CD4-positive, alpha-beta T cell treated with Interleukin-4 for 4 hours (primary cell): Measurements from ENCODE around the gene RSAD1.
"Not testable (repeated sequence)": the region's sequence is repeated elsewhere in the genome, so short reads cannot be mapped to it uniquely, and the experiment has no call there.

ENCODE experiments used
- DNase-seq: peaks from one replicate; pipeline ENCODE4 v3.0.0-alpha.2; 2020

RSAD1 gene

DNA sequence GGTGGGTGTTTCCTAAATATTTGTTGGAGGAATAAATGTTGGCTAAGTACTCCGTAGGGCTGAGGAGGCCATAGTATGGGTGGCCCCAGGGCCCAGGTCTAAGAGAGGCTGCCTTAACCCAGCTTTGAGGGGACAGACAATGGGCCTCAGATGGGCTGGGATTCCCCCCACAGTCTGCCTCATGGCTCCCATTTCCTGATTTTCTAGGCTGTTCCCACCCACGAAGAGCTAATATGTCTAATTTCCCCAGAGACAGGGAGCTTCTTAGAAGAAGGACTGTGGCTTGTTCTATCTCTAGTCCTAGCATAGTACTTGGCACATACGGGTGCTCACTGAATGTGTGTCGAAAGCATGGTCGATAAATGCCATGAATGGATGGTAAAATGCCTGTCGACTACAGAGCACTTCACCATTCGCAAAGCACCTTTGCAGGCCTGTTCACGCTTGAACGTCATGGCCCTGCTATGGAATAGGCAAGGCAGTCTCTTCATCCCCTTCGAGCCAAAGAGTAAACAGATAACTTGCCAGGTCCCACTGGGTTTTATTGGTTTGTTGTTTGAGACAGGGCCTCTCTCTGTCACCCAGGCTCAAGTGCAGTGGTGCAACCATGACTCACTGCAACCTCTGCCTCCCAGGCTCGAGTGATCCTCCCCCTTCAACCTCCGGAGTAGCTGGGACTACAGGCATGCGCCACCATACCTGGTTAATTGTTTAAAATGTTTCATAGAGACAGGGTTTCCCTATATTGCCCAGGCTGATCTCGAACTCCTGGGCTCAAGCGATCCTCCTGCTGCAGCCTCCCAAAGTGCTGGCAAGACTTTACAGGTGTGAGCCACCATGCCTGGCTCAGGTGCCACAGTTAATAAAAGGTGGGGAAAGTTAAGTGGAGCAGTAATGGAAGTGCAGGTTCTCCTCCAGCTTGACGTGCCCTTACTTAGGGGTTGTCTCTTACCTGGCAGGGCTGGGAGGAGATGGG is 19.7 kb upstream of the RSAD1 start:
- no peak for DNase-seq

DNA sequence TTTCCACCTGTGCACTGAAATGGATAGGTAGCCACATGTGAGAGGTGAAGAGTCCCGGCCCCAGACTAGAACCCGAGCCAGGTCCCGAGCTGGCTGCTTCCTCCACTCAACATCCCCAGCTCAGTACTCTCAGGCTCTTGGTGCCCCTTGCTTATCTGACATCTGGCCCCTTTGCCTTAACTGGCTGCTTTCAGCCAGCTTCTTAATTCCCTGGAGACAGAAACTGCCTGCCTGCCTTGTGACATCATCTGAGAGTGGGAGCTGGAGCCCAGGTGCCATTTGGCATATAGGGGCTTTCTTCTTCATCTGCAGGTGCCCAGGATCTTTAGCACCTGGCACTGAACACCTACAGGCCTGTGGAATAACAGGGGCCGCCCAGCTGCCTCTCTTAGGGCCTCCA is 18.9 kb upstream of the RSAD1 start:
- DNase-seq = no peak

DNA sequence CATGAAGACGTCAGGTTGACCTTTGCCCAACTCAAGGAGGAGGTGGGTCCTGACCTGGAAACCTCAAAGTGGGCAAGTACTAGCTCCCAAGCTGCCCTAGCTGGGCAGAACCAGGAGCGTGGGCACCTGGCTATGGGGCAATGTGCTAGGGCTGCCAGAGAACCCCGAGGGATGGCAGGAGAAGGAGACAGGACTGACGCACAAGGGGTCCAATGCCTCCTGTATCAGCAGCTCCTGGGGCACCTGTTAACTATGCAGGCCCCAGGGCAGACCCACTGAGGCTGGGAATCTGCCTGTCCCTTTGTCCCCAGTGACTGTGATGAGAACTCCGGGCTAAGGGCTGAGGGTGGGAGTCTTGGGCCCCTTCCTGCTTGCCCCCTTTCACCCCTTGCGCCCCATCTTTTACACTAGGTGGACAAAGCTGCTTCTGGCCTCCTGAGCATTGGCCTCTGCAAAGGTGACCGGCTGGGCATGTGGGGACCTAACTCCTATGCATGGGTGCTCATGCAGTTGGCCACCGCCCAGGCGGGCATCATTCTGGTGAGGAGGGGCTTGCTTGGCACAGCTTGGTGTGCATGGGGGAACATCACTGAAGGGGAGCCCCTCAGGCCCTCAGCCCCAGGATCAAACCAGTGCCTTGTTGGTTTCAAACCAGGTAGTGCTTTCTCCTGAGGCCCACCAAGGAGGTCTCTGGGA is 17.7 kb upstream of the RSAD1 start:
- DNase-seq = no peak

DNA sequence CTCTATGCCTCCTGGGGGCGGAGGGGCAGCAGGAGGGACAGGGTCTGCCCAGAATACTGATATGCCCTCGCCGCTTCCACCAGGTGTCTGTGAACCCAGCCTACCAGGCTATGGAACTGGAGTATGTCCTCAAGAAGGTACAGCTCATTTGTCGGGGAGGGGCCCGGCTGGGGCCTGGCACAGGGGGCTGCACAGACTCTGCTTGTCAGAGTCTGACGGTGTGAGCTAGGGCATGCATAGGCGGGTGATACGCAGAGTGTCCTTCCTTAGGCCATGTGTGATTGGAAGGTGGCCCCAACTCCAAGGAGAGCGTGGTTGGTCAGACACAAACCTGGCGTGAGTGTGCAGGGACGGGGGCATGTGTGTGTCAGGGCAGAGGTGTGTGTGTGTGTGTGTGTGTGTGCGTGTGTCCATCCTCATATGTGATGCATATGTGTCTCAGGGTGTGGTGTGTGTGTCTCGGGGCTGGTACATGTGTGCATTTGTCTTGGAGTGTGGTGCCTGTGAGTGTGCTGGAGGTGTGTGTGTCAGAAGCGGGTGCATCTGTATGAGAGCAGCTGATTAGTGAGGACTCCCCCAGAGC is 17.0 kb upstream of the RSAD1 start:
- DNase-seq = no peak

DNA sequence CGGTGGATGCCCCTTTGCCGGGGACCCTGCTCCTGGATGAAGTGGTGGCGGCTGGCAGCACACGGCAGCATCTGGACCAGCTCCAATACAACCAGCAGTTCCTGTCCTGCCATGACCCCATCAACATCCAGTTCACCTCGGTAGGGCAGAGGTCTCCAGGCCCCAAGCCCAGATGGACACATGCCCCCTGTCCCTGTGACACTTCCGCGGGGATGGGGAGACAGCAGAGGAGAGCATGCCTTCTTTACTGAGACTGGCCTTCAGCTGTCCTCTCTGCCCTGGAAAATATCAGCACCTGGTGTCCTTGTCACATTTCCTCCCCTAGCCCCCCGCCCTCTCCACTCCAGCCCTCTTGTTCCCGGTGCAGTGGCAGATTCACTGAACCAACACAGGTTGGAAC is 16.2 kb upstream of the RSAD1 start:
- no peak for DNase-seq

DNA sequence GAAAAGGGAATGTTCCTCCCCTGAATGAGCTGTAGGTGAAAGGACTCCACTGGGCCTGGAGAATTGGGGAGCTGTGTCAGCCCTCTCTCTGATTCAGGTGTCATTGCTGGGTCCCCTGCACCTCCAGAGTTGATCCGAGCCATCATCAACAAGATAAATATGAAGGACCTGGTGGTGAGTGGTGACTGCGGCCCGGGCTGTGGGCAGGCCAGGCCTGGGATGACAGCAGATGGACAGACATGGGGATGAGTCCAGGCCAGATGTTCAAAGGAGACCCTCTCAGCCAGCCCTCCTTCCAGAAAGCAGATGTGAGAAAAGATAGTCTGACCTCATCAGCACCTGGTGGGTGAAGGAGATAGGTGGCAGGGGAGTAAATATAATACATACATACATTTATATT is 14.5 kb upstream of the RSAD1 start:
- DNase-seq = no peak

DNA sequence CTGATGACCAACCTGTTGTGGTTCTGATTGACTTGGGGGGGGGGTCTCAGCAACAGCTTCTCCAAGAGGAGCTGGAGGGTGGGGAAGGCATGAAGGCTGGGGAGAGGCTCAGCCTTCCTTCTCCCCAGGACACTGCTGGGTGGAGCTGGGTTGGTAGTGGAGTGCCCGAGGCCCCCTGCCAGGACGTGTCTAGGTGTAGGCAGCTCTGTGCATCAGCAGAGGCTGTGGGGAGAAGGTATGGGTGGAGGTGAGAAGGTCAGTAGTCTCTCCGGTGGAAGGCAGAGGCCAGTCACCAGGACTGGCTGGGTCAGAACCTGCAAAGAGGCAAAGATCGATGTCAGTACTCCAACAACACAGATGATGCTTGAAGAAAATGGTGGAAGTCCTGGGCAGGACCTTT is 13.9 kb upstream of the RSAD1 start:
- no peak for DNase-seq

DNA sequence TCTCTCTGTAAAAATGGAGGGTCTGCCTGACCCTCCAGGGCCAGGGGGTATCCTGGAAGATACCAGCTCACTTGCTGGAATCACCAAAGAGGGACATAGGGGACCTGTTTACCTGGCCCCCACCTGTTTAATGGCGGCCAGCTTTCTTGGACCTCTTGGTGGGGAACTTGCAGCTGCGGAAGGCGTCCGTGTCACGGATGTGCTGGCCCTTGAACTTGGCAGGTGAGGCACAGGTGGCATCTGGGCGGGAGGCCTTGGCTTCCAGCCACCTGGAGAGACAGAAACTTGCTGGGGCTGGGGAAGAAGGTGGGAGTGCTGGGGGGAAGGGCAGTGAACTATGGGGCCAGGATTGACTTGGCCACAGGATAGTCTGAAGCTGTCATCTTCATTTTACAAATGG is 13.5 kb upstream of the RSAD1 start:
- no peak for DNase-seq

DNA sequence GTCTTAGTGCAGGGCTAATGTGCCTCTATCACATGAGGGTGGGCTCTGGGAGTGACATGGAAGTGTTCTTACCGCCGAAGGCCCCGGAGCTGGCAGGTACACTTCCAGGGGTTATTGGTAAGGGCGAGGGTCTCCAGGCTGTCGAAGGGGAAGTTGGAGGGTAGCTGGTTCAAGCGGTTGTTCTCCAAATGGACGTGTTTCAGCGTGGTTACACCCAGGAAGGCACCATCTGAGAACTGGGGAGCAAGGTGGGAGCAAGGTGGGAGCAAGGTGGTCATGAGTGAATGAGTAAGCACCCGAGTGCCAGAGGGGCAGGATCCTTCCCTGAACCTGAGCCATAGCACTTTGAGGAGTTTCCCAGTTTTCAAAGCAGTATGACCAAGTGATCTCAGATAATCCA is 13.0 kb upstream of the RSAD1 start:
- no peak for DNase-seq

DNA sequence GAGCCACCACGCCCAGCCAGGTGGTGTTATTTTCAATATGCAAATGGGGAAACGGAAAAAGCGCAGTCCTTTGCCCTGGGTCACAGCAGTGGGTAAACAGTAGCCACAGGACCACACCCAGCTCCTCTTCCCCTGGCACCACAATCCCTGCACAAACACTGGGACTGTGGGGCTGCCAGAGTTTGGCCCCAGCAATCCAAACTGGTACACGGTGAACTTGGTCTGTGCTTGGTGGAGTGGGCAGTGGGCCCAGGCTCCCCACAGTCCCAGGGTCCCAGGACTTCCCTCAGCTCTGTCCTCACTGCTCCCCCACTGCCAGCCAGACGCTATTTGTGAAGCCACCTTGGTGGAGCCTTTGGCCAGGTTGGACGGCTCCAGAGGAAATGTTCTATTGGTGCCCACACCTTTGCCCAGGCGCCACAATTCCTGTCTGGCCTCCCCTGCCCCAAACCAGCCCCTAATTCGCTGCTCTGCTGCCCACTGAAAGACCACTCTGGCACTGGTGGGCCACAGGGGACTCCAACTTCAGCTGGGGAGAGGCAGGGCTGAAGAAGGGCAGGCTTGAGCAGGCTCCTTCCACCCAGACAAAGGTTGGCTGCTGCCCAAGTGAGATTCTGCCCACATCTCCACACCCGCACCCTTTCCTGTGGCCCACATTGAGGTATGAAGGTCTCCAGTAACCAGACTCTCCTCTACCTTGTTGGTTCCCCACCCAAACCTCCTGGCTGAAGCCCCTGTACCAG is 12.1 kb upstream of the RSAD1 start:
- no peak for DNase-seq

DNA sequence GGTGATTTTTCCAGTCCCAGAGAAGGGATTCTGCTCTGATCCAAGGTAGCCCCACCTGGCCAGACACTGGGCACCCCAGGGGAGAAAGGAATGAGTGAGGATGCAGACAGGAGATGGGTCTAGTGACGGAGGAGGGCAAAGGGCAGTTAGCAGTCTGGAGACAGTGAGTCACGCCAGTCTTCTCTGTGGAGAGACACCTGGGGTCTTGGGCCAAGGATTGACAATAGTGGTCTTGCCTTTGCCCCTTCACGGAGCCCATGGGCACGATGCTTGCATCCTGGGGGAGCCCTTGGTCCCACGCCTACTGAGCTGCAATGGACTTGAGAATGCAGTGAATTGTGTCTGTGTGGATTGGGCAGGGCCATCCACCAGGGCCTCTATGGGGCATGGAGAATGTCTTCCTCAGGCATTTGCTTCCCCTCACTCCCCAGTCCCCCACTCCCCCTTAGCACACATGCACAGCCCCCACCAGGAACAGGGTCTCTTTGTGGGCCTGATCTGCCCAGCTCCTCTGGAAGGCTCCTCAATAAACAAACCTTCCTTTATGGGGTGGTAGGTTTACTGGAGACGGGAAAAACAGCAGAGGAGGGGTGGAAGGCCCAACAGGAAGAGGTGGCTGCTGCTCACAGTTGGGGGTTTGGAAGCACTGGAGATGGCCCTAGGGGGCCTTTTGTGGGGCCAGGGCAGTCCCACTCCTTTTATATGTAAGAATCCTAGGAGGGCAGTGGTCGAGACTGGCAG is 11.4 kb upstream of the RSAD1 start:
- no peak for DNase-seq

DNA sequence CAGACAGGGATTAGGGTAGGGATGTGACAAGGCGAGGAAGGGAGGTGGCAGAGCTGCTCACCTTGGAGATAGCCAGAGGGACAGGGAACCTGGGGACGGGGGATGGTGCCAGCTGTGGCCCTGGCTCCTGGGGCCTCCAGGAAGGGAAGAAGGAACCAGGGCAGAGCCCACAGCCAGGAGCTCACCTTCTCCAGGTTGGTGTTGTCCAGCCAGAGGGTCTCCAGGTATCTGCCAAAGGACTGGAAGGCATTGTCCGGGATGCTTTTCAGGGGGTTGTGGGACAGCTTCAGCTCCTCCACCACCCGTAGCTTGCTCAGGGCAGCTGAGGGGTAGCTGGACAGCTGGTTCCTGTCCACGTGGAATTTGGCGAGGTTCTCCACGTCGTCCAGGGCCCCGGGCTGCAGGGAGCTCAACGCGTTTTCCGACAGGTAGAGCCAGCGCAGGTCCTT is 10.8 kb upstream of the RSAD1 start:
- DNase-seq = no peak

DNA sequence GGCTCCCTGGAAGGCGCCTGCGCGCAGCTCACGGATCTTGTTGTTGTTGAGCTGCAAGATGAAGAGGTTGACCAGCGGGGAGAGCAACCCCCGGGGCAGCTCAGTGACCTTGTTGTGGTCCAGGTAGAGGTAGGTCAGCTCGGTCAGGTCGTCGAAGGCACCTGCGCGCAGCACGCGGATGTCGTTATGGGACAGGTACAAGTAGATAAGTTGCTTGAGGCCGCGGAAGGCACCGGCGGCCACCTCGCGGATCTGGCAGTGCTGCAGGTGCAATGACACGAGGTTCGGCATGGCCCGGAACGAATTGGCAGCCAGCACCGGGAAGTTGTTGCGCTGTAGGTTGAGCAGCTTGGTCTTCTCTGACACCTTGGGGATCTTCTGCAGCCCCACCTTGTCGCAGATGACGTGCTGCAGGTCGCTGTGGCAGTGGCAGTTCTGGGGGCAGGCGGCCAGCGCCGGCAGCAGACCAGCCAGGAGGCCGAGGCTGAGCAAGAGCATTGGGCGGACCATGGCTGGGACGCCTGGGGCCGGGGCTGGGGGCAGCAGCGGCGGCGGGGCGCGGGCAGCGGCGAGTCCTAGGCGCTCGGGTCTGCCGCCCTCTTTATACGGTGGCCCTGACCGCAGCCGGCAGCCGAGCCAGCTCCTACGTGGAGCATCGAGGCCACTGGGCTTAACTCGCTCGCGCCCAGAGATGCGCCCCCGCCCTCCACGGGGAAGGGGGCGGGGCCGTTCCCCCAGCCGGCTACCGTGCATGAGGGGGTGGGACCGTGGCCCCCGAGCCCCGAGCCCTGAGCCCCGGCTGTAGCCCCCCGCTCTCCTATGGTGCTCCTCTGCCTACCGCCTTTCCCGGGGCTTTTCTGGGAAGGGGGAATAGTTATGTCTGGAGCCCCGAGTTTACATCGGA is 10.1 kb upstream of the RSAD1 start, which contains the start of gene CHAD:
TSS of gene CHAD (minus strand) at position 577 of the 904 bp plus-strand sequence. CDS start at position 510, 67 bp downstream.
- no peak for DNase-seq

DNA sequence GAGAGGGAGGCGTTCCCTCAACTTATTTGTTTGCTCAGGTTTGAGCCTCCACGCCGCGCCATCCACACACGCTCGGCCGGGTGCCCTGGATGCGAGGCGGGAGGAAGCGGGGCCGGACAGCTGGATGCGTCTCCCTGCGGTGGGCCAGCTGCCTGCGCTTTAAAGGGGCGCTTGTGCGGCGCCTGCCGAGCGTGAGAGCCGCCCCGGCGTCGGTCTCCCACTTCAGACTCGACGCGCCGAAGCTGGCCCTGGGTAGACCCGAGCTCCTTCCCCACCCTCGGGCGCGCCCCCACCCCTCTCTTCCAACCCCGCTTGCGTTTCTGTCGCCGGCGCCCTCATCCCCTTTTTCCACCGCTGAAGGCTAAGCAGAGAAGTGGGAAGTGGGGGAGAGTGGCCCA is 9.5 kb upstream of the RSAD1 start:
- DNase-seq = no peak

DNA sequence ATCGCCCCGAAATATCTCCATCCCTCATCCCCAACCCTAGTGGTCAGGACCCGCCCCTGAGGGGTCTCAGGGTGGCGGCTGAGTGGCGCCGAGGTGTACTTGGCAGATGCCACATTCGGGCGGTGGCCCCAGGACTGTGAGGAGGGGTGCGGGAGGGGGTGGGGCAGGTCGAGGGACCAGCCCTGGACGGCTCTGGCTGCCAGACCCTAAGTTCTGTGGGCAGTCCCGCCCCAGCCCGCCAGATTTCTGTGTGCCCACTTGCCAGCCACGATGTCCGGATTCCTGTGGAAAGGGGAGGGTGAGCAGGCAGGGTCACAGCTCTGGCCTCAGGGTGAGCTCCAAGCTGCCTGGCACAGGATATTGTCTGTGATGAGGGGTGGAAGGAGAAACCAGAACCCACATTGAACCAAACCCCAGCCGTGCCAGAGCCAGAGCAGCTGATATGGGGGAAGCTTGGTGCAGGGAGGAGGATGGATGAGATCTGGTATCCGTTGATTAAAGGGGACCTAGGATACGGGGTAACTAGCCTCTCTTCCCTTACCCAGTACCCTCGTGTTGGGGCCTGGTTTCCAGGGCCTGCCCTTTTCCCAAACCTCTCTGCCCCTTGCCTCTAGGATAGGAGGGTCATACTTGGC is 8.9 kb upstream of the RSAD1 start:
- no peak for DNase-seq

DNA sequence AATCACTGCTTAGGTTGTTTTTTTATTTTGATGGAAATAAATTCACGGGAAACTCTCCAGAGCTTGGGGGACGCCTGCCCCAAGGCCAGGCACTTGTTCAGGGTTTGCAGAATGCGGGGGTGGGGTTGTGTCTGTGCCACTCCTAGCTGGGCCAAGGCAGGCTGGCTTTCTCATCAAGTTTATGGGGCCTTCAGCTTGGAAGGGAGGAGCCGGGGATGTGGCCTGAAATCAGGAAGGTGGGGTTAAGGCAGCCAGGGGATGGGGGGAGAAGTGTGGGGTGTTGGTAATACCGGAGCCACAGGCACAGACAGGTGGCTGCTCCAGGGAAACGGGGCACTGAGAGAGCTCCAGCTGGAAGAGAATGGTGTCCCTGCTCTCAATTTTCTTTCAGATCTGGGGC is 8.2 kb upstream of the RSAD1 start:
- no peak for DNase-seq

DNA sequence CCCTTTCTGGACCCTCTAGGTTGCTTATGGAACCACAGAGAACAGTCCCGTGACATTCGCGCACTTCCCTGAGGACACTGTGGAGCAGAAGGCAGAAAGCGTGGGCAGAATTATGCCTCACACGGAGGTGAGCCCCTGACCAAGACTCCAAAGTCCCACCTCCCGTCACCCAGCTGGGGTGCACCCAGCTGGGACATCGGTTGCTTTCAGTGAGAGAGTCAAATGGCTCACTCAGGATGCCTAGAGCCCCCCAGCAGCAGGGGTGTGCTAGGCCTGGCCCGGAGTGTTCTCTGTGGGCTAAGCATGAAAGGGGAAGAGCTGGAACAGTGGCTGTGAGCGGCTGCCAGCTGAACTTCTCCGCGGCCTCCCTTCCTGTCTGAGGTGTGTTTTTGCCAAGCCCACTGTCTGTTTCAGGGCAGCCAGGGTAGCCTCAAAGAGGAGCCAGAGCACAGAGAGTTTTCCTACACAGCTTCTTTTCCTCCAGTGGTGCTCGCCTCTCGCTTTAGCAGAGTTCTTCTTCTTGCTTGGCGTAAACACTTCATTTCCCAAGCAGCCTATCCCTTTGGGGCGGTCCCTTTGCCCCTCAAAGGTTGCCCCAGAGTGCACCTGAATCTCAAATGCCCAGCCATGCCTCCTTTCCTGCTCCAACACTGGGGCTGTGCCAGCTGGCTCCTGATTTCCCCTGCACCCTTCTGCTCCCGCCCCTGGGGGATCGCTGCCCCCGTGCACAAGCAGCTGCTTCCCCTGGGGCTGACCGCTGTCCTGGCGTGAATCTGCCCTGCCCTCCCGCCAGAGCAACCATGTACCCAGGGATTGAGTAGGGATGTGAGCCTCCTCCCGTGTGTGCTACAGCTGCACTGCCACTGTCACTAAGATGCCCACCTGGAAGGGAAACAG is 7.4 kb upstream of the RSAD1 start:
- DNase-seq = no peak

DNA sequence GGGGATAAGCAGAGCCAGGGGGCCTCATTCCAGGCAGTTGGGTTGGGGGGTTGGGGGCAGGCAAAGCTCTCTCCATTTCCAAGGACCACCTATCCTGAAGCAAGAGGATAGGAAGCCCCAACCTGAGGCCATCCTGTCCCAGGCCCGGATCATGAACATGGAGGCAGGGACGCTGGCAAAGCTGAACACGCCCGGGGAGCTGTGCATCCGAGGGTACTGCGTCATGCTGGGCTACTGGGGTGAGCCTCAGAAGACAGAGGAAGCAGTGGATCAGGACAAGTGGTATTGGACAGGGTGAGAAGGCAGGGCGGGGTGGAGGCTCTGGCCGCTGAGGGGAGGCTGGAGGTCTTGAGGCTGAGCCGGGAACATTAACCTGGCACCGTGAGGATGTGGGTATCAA is 6.4 kb upstream of the RSAD1 start:
- DNase-seq = no peak

DNA sequence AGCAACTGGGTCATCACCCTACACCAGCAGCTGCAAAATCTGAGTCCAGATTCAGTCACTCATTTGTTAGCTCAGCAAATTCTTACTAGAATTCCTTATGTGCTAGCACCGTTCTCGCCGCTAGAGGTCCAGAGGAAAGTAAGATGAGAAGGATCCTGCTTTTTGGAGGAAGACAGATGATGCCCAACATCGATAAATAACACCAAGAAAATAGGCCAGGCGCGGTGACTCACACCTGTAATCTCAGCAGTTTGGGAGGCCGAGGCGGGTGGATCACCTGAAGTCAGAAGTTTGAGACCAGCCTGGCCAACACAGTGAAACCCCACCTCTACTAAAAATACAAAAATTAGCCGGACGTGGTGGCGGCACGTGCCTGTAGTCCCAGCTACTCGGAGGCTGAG is 5.9 kb upstream of the RSAD1 start:
- DNase-seq = not testable (repeated sequence)

DNA sequence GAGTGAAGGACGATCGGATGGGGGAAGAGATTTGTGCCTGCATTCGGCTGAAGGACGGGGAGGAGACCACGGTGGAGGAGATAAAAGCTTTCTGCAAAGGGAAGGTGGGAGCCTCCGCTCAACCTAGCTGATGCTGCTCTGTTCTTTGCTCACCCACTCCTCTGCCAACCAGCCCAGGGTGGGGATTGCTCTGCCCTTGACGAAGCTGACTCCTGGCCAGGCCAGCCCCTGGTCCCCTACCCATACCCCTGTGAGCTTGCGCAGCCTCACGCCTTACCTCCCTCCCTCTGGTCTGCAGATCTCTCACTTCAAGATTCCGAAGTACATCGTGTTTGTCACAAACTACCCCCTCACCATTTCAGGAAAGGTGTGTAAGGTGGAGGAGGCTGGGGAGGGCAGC is 4.8 kb upstream of the RSAD1 start:
- DNase-seq = no peak
